OCI-LY1 (cell line): ENCODE measurements around the gene EPN3.

Experiments used
- H2AFZ ChIP-seq: fragments of 200-600 bp; sonication (generic), shearing (Covaris generic); 2 replicates; pipeline ENCODE4 v1.6.0; 2014; ENCODE audit warnings: antibody characterized with exemption, mild to moderate bottlenecking, low read length
- H3F3A ChIP-seq: fragments of 200-600 bp; sonication (generic), shearing (Covaris generic); 2 replicates; pipeline ENCODE4 v1.6.0; 2014; ENCODE audit warnings: mild to moderate bottlenecking, antibody characterized with exemption, low read length, moderate library complexity; ENCODE audit not compliant: insufficient read depth
- H3K27ac ChIP-seq: fragments of 200-600 bp; sonication (generic); 2 replicates; pipeline ENCODE4 v1.5.1; 2014; ENCODE audit warnings: low read length, mixed run types, mild to moderate bottlenecking, low read depth; ENCODE audit not compliant: poor library complexity, severe bottlenecking
- H3K27me3 ChIP-seq: fragments of 200-600 bp; sonication (generic); 2 replicates; pipeline ENCODE4 v1.6.0; 2014; ENCODE audit warnings: antibody characterized with exemption, mild to moderate bottlenecking, low read length, moderate library complexity; ENCODE audit not compliant: insufficient read depth
- H3K36me3 ChIP-seq: fragments of 200-600 bp; sonication (generic); 2 replicates; pipeline ENCODE4 v1.6.1; 2014; ENCODE audit warnings: mild to moderate bottlenecking, antibody characterized with exemption, low read length, moderate library complexity, mixed read lengths; ENCODE audit not compliant: insufficient read depth
- H3K4me1 ChIP-seq: fragments of 200-600 bp; sonication (generic); 2 replicates; pipeline ENCODE4 v1.5.1; 2014; ENCODE audit warnings: mild to moderate bottlenecking, low read length, moderate library complexity; ENCODE audit not compliant: insufficient read depth, severe bottlenecking
- H3K4me2 ChIP-seq: fragments of 200-600 bp; sonication (generic), shearing (Covaris generic); 2 replicates; pipeline ENCODE4 v1.6.1; 2014; ENCODE audit warnings: low read length
- H3K4me3 ChIP-seq: fragments of 200-600 bp; sonication (generic); 2 replicates; pipeline ENCODE4 v1.5.1; 2014; ENCODE audit warnings: low read length, low read depth, mild to moderate bottlenecking, mixed read lengths; ENCODE audit not compliant: poor library complexity, severe bottlenecking
- H3K79me2 ChIP-seq: fragments of 200-600 bp; shearing (Covaris generic); 2 replicates; pipeline ENCODE4 v1.6.1; 2016; ENCODE audit warnings: mixed run types, low read length, mixed read lengths; ENCODE audit not compliant: insufficient read depth
- H3K9ac ChIP-seq: fragments of 200-600 bp; sonication (generic), shearing (Covaris generic); 2 replicates; pipeline ENCODE4 v1.6.1; 2014; ENCODE audit warnings: mild to moderate bottlenecking, low read length, mixed read lengths
- H3K9me2 ChIP-seq: fragments of 200-600 bp; sonication (generic), shearing (Covaris generic); 2 replicates; pipeline ENCODE4 v1.6.1; 2014; ENCODE audit warnings: low read depth, mild to moderate bottlenecking, low read length, mixed read lengths
- H3K9me3 ChIP-seq: fragments of 200-600 bp; shearing (Covaris generic); 2 replicates; pipeline ENCODE4 v1.6.1; 2014; ENCODE audit warnings: low read length, mixed read lengths
- H4K20me1 ChIP-seq: fragments of 200-600 bp; sonication (generic), shearing (Covaris generic); 2 replicates; pipeline ENCODE4 v1.6.0; 2016; ENCODE audit warnings: mild to moderate bottlenecking, low read length; ENCODE audit not compliant: insufficient read depth
- CTCF ChIP-seq: fragments of 200-600 bp; sonication (generic), shearing (Covaris generic); IDR thresholded peaks from 2 replicates; pipeline ENCODE4 v1.5.1; 2017; ENCODE audit warnings: mild to moderate bottlenecking, antibody characterized with exemption, low read length, moderate library complexity, mixed read lengths
- EZH2 ChIP-seq: fragments of 200-600 bp; sonication (generic), shearing (Covaris generic); IDR thresholded peaks from 2 replicates; pipeline ENCODE4 v1.8.0; 2017; ENCODE audit warnings: borderline replicate concordance, mixed run types, mild to moderate bottlenecking, antibody characterized with exemption, low read length, moderate library complexity, mixed read lengths

The EPN3 gene

GRCh38 chr17:50577451-50577954, 45.0 kb downstream of the EPN3 start:
- Histone ChIP-seq H3K4me2 (no peak overlapping the region), H3K4me1 (no peaks in the 10 kb centered on the region), H3K9me3 (no peaks in the 10 kb centered on the region), H3K27me3 (no peaks in the 10 kb centered on the region), H3K79me2 (no peaks in the 10 kb centered on the region), H3F3A (no peaks in the 10 kb centered on the region), H3K9ac (no peak overlapping the region), H3K27ac (no peak overlapping the region), H3K9me2 (no peaks in the 10 kb centered on the region), H3K4me3 (no peak overlapping the region), H3K36me3 (no peaks in the 10 kb centered on the region), H2AFZ (no peak overlapping the region), H4K20me1 (no peaks in the 10 kb centered on the region)
- TF ChIP-seq EZH2 (no peak), CTCF (no peak)

GRCh38 chr17:50578173-50578572, 45.6 kb downstream of the EPN3 start:
- TF ChIP-seq CTCF (no peak), EZH2 (no peak)

GRCh38 chr17:50579399-50579798, 46.9 kb downstream of the EPN3 start:
- no peaks in the 10 kb centered on the region for H3K79me2 ChIP-seq
- TF ChIP-seq EZH2: no peak
- TF ChIP-seq CTCF: no peak
- H3K27ac ChIP-seq: no peak overlapping the region
- H3K9ac ChIP-seq: no peak overlapping the region
- H3K4me3 ChIP-seq: no peak overlapping the region
- no peaks in the 10 kb centered on the region for H3F3A ChIP-seq
- H3K27me3 ChIP-seq: no peaks in the 10 kb centered on the region
- H2AFZ ChIP-seq: no peak overlapping the region
- H3K4me1 ChIP-seq: no peaks in the 10 kb centered on the region
- no peaks in the 10 kb centered on the region for H3K9me2 ChIP-seq
- H3K36me3 ChIP-seq: no peaks in the 10 kb centered on the region
- H3K9me3 ChIP-seq: no peaks in the 10 kb centered on the region
- H4K20me1 ChIP-seq: no peaks in the 10 kb centered on the region
- H3K4me2 ChIP-seq: no peak overlapping the region

More at GRCh38 chr17:50578173-50578572, 45.6 kb downstream of the EPN3 start:
- Histone ChIP-seq H3F3A (no peaks in the 10 kb centered on the region), H3K79me2 (no peaks in the 10 kb centered on the region), H3K27me3 (no peaks in the 10 kb centered on the region), H3K9me3 (no peaks in the 10 kb centered on the region), H3K4me2 (no peak overlapping the region), H3K9ac (no peak overlapping the region), H2AFZ (no peak overlapping the region), H3K4me1 (no peaks in the 10 kb centered on the region), H3K4me3 (no peak overlapping the region), H3K27ac (no peak overlapping the region), H4K20me1 (no peaks in the 10 kb centered on the region), H3K9me2 (no peaks in the 10 kb centered on the region), H3K36me3 (no peaks in the 10 kb centered on the region)
